Measurements from ENCODE around the gene ANKRD31.
"Not testable (repeated sequence)": the region's sequence is repeated elsewhere in the genome, so short reads cannot be mapped to it uniquely, and the experiment has no call there.

Gene ANKRD31

DNA sequence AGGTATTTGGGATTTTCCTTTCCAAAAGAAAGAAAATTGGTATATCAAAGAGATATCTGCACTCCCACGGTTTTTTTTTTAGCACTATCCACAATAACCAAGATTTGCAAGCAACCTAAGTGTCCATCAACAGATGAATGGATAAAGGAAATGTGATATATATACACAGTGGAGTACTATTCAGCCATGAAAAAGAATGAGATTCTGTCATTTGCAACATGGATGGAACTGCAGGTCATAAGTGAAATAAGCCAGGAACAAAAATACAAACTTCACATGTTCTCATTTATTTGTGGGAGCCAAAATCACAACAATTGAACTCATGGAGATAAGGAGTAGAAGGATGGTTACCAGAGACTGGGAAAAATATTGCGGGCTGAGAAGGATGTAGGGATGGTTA is 9.8 kb downstream of the ANKRD31 start:
- DNase-seq, result no peak

DNA sequence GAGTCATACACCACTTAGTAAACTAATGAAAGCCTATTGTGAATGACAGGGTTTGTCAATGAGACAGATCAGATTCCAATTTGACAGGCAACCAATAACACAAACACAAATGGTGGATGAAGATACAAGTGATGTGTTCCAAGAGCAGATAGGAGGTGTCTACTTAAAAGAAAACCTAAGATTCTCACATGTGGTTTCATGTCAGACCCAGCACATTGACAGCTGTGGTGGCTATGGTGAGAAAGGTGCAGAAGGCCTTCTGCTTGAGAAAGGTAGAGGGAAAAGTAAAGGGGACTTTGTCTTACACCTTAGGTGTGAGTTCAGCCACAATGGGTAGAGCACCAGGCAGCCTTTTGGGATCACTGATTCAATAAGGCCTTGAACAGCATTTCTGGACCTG is 11.2 kb downstream of the ANKRD31 start:
- DNase-seq, result no peak

DNA sequence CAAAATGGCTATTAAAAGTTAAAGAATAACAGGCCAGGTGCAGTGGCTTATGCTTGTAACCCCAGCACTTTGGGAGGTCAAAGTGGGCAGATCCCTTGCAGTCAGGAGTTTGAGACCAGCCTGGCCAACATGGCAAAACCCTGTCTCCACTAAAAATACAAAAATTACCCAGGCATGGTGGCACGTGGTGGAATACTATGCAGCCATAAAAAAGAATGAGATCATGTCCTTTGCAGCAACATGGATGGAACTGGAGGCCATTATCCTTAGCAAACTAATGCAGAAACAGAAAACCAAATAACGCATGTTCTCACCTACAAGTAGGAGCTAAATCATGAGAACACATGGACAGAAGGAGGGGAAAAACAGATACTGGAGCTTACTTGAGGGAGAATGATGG is 15.9 kb downstream of the ANKRD31 start:
- not testable (repeated sequence) for DNase-seq

- no peak for DNase-seq
Measured at GRCh38 chr5:75214928-75215327, 21.8 kb downstream of the ANKRD31 start.

- DNase-seq, result no peak
Measured at GRCh38 chr5:75214409-75214808, 22.3 kb downstream of the ANKRD31 start.

- DNase-seq, result no peak
Measured at GRCh38 chr5:75203604-75204003, 33.1 kb downstream of the ANKRD31 start.

DNA sequence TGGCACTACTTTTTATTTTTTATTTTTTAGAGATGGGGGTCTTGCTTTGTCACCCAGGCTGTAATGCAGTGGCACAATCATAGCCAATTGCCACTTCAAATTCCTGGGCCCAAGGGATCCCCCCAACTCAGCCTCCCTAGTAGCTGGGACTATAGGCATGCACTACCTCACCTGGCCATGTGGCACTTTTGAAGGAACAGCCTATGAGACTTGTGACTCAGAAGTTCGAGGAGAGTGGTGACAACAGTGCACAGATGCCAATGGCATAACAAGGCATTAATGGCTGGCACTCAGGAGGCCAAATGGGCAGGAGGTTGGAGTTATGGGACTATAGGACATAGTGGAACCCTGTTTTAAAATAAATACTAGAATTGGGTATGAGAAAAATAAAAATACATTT is 33.7 kb downstream of the ANKRD31 start:
- DNase-seq, result no peak

DNA sequence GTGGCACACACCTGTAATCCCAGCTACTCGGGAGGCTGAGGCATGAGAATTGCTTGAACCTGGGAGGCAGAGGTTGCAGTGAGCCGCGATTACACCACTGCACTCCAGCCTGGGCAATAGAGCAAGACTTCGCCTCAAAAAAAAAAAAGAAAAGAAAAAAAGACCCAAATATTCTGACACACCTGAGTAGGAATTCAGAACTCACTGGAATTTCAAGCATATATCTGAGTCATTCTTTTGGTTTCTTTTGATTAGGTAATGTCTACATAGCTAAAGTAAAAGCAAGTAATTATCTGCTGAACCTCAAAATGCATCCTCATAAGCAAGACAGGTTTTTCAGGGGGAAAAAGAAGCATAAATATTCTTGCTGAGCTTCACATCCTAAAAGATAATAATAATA is 35.9 kb downstream of the ANKRD31 start:
- no peak for DNase-seq

DNA sequence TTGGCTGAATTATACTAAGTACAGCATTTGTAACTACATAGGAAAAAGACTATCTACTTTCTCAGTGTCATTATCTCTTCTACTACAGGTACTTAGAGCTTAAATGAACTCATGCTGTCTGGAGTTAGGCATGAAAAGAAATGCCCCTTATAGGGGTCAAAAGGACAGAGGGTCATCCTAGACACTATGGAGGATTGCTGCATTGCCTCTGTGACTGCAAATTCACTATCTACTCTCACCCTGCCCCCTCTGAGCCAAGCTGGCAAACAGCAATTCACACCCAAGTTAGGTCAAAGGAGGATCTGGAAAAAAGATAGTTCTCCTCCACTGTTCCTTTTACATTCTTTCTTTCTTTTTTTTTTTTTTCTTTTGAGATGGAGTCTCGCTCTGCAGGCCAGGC is 36.7 kb downstream of the ANKRD31 start:
- DNase-seq, result no peak

GRCh38 chr5:75199071-75199470 is 37.6 kb downstream of the ANKRD31 start:
- DNase-seq, result no peak

DNA sequence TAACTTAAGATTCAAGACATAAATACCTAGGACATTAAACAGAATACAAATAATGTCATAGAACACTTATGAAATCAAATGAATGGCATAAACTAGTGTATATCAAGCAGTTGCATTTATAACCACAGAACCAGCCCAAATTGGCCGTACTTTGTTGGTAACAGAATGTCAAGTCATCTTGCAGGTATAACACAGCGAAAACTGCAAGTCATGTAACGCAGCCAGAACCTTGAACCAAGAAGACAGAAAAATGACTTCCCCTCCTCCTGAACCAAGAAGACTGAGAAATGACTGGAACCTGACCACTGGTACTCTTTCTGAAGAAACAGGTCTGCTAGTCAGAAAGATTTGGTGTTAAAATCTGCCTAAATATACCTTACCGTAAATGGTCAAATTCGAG is 38.9 kb downstream of the ANKRD31 start:
- DNase-seq, result no peak

GRCh38 chr5:75192804-75193203 is 43.9 kb downstream of the ANKRD31 start:
- DNase-seq, result no peak

- DNase-seq, result no peak
Measured at GRCh38 chr5:75192264-75192663, 44.4 kb downstream of the ANKRD31 start.

- DNase-seq, result no peak
Measured at GRCh38 chr5:75190227-75190626, 46.5 kb downstream of the ANKRD31 start.

DNA sequence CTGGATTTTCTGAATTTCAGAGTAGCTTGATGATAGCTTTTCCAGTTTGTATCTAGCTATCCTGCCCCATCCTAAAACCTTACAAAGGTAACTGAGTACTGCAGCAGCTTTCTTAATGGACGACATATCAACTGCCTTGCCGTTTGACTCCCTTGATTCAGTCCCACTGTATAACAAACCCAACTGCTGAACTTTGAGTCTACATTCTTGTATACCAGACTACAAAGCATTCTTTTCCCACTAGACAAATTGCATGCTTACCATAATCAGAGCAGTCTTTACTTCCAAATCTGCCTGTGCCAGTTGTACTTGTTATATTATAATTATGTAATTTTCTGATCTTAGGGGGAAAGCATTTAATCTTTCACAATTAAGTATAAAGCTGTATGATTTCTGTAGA is 47.3 kb downstream of the ANKRD31 start:
- no peak for DNase-seq

DNA sequence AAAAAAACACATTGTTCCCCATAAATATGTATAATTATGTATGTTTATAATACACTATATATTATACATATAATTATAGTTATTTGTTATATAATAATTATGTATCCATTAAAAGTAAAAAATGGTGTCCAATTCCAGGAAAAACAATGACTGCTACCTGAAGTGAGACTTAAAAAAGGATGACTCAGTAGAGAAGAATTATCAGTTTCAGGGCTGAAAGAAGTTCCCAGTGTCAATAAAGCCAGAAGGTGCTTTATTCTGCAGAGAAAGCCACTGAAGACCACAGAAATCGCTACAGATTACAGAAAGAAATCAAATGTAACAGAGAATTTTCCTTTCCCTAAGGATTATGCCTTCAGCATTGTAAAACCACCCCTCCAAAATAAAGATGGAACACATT is 50.9 kb downstream of the ANKRD31 start:
- DNase-seq, result no peak

- DNase-seq, result not testable (repeated sequence)
Measured at GRCh38 chr5:75176009-75176408, 60.7 kb downstream of the ANKRD31 start.

- not testable (repeated sequence) for DNase-seq
Measured at GRCh38 chr5:75174872-75175271, 61.8 kb downstream of the ANKRD31 start.

DNA sequence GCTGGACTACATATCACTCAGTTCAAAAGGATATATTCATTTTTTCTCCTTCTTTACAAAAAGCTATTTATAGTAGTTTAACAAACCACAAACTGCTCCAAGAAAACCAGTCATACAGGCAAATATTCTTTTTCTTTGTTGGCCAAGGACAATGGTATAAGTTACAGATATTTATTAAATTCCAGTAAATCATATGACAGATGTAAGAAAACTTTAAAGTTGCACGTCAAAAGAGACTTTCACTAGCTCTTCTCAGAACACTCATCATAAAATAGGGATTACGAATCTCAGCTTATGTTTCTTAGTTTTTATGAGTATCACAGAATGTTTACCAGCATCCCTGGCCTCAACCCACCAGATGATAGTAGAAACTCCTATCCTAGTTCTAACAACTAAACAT is 67.2 kb downstream of the ANKRD31 start:
- no peak for DNase-seq

- no peak for DNase-seq
Measured at GRCh38 chr5:75168026-75168735, 68.5 kb downstream of the ANKRD31 start.

DNA sequence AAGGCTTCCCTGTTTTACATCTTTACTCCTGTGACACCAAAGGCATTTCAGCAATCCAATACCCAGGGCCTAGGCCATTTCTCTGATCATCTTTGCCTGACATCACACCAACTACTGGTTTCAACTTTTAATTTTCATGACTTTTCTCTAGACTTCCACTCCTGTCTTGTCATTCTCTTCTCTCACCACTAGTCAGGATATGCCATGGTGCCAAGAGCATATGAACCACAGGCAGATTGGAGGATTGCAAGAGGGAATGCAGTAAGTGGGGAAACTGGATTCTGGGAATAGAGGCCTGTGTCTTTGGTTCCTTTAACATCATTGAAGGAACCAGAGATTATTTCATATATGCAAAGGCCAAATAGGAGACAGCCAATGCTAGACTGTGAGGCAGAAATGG is 69.3 kb downstream of the ANKRD31 start:
- DNase-seq, result peak; percentile 26

DNA sequence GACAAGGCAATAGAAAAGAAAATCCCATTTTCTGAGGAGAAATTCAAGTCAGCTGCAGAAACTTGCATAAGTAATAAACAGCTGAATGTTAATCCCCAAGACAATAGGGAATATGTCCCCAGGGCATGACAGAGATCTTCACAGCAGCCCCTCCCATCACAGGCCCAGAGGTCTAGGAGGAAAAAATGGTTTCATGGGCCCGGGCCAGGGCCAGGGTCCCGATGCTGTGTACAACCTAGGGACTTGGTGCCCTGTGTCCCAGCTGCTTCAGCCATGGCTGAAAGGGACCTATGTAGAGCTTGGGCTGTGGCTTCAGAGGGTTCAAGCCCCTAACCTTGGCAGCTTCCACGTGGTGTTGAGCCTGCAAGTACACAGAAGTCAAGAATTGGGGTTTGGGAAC is 75.2 kb downstream of the ANKRD31 start:
- DNase-seq, result not testable (repeated sequence)

DNA sequence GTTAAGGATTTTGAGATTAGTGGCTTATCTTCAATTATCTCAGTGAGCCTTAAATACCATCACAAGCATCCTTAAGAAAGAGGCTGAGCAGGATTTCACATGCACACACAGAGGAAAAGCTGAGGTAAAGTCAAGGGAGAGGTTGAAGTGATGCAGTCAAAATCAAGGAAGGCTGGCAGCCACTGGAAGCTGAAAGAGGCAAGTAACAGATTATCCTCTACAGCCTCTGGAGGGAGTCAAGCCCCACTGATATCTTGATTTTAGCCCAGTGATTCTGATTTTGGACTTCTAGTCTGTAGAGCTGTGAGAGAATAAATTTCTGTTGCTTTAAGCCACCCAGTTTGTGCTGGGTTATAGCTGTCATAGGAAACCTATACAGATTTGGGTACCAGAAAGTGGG is 80.1 kb downstream of the ANKRD31 start:
- no peak for DNase-seq

DNA sequence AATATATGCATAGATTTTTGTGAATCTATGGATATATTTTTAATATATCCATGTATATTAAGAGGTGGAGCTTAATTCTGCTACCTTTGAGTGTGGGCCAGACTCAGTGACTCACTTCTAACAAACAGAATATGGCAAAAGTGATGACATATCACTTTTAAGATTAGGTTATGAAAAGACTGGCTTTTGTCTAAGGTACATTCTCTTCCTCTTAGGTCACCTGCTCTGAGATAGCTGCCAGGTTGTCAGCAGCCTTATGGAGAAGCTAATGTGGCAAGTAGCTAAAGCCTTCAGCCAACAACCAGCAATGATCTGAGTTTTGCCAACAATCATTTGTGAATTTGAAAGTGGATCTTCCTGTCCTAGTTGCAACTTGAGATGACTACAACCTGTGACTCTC is 83.8 kb downstream of the ANKRD31 start:
- no peak for DNase-seq

DNA sequence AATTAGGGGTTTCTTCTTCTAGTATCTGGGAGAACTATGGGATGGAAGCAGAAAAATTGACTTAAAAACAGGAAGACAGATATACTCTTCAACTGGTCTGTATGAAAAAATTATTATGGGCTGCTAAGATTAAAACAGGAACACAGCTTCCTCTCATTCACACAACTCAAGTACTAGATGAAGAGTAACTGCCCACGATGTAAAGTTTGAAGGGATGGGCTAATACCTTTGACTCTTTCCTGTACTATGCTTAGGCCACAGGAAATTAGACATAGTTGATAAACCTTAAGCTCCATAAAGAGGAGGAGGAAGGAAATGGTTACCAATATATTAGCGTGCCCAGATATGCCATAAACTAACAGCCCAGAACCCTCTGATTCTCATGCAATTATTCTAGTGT is 88.6 kb downstream of the ANKRD31 start:
- no peak for DNase-seq

Measured in HCEC 1CT (cell line).